ENCODE measurements around the gene TMEM120A.

The TMEM120A gene

GRCh38 chr7:75963381-75963995, 30.9 kb downstream of the TMEM120A start:
- Histone ChIP-seq H3K4me3 (ENCODE audit: low read depth in 1 of 2, low read length in 2 of 2) (no peak overlapping the region), H3K4me1 (ENCODE audit: control insufficient read depth in 1 of 2, insufficient read depth in 2 of 2, low read length in 2 of 2) (peaks cover 16 to 40% of the 10 kb centered on the region in 2 donors), H3K27ac (ENCODE audit: low read length) (peak overlapping the region; percentile 6), H3K36me3 (ENCODE audit: control insufficient read depth in 1 of 2, insufficient read depth in 2 of 2, low read length in 2 of 2) (peaks cover 0 to 2% of the 10 kb centered on the region in 2 donors), H3K27me3 (ENCODE audit: low read depth, low read length) (no peaks in the 10 kb centered on the region), H3K9me3 (ENCODE audit: control insufficient read depth in 1 of 2, low read length in 2 of 2) (no peaks in the 10 kb centered on the region)

DNA sequence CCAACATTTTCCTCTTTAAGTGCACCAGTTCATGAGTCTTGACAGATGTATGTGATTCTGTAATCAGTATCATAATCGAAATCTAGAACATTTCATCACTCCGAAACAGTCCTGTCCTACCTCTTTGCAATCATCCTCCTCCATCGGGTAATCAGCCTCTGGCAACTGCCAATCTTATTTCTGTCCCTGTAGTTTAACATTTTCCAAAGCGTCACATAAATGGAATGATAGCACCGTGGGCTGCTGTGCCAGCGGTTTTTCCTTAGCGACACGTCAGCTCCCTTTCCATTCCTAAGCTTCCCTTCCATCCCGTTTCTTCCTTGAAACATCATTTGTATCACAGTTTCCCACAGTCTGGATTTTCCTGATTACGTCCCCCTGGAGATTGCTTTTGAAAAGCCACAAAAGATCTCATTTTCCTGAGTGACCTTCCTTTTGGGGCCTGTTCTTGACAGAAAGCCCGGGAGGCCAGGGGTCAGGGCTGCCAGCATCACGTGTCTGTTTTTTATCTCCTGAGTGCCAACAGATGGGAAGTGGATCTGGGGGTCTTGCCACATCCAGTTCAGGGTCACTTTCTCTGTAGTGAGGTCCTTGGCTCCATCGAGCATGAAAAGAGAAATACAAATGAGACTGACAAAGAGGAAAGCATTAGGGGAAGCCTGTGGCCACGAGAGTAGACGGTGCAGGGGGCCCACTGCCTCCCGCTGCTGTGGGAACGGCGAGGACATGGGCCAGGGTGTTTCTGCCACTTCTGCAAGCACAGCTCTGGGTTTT, 31.6 kb downstream of the TMEM120A start:
- peak overlapping the region; percentile 6 for H3K27ac ChIP-seq (ENCODE audit: low read length)
- no peaks in the 10 kb centered on the region for H3K9me3 ChIP-seq (ENCODE audit: control insufficient read depth in 1 of 2, low read length in 2 of 2)
- H3K27me3 ChIP-seq (ENCODE audit: low read depth, low read length) = no peaks in the 10 kb centered on the region
- H3K4me3 ChIP-seq (ENCODE audit: low read depth in 1 of 2, low read length in 2 of 2) = no peak overlapping the region
- peaks cover 10 to 33% of the 10 kb centered on the region in 2 donors for H3K4me1 ChIP-seq (ENCODE audit: control insufficient read depth in 1 of 2, insufficient read depth in 2 of 2, low read length in 2 of 2)
- H3K36me3 ChIP-seq (ENCODE audit: control insufficient read depth in 1 of 2, insufficient read depth in 2 of 2, low read length in 2 of 2) = peaks cover 1 to 9% of the 10 kb centered on the region in 2 donors

DNA sequence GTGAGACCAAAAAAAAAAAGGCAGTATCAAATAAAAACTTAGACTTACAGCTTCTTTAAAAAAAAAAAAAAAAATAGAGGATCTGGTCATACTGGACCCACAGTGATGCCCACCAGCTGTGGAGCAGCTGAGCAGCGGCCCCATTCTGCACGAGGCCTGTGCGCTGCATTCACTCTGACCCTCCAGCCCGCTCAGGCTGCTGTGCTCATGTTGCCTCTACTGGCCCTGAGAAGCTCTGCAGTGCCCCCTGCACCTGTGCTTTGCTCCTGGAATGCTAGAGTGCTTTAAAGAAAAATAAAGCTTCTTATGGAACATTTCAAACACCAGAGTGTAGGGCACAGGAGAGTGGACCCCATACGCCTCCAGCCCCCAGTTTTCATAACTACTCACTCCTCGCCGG, 33.2 kb downstream of the TMEM120A start:
- Histone ChIP-seq H3K36me3 (ENCODE audit: control insufficient read depth in 1 of 2, insufficient read depth in 2 of 2, low read length in 2 of 2) (peaks cover 4 to 16% of the 10 kb centered on the region in 2 donors), H3K4me1 (ENCODE audit: control insufficient read depth in 1 of 2, insufficient read depth in 2 of 2, low read length in 2 of 2) (peaks cover 0 to 20% of the 10 kb centered on the region in 2 donors), H3K27ac (ENCODE audit: low read length) (no peak overlapping the region), H3K9me3 (ENCODE audit: control insufficient read depth in 1 of 2, low read length in 2 of 2) (no peaks in the 10 kb centered on the region), H3K27me3 (ENCODE audit: low read depth, low read length) (no peaks in the 10 kb centered on the region), H3K4me3 (ENCODE audit: low read depth in 1 of 2, low read length in 2 of 2) (no peak overlapping the region)

GRCh38 chr7:75960372-75960771, 34.0 kb downstream of the TMEM120A start:
- no peak overlapping the region for H3K27ac ChIP-seq (ENCODE audit: low read length)
- peaks cover 6 to 25% of the 10 kb centered on the region in 2 donors for H3K36me3 ChIP-seq (ENCODE audit: control insufficient read depth in 1 of 2, insufficient read depth in 2 of 2, low read length in 2 of 2)
- peaks cover 0 to 11% of the 10 kb centered on the region in 2 donors for H3K4me1 ChIP-seq (ENCODE audit: control insufficient read depth in 1 of 2, insufficient read depth in 2 of 2, low read length in 2 of 2)
- no peaks in the 10 kb centered on the region for H3K27me3 ChIP-seq (ENCODE audit: low read depth, low read length)
- H3K9me3 ChIP-seq (ENCODE audit: control insufficient read depth in 1 of 2, low read length in 2 of 2) = no peaks in the 10 kb centered on the region
- no peak overlapping the region for H3K4me3 ChIP-seq (ENCODE audit: low read depth in 1 of 2, low read length in 2 of 2)

- H3K4me1 ChIP-seq (ENCODE audit: control insufficient read depth in 1 of 2, insufficient read depth in 2 of 2, low read length in 2 of 2) = peaks cover 0 to 6% of the 10 kb centered on the region in 2 donors
Observed at GRCh38 chr7:75958802-75959543, 35.4 kb downstream of the TMEM120A start.

GRCh38 chr7:75957021-75957736, 37.2 kb downstream of the TMEM120A start:
- H3K36me3 ChIP-seq (ENCODE audit: control insufficient read depth in 1 of 2, insufficient read depth in 2 of 2, low read length in 2 of 2) = peaks cover 11 to 32% of the 10 kb centered on the region in 2 donors
- H3K4me3 ChIP-seq (ENCODE audit: low read depth in 1 of 2, low read length in 2 of 2) = no peak overlapping the region
- peaks cover 0 to 3% of the 10 kb centered on the region in 2 donors for H3K4me1 ChIP-seq (ENCODE audit: control insufficient read depth in 1 of 2, insufficient read depth in 2 of 2, low read length in 2 of 2)
- no peaks in the 10 kb centered on the region for H3K27me3 ChIP-seq (ENCODE audit: low read depth, low read length)
- H3K27ac ChIP-seq (ENCODE audit: low read length) = no peak overlapping the region
- no peaks in the 10 kb centered on the region for H3K9me3 ChIP-seq (ENCODE audit: control insufficient read depth in 1 of 2, low read length in 2 of 2)

More at GRCh38 chr7:75958802-75959543, 35.4 kb downstream of the TMEM120A start:
- H3K9me3 ChIP-seq (ENCODE audit: control insufficient read depth in 1 of 2, low read length in 2 of 2) = no peaks in the 10 kb centered on the region
- H3K27me3 ChIP-seq (ENCODE audit: low read depth, low read length) = no peaks in the 10 kb centered on the region
- no peak overlapping the region for H3K27ac ChIP-seq (ENCODE audit: low read length)
- no peak overlapping the region for H3K4me3 ChIP-seq (ENCODE audit: low read depth in 1 of 2, low read length in 2 of 2)
- peaks cover 11 to 32% of the 10 kb centered on the region in 2 donors for H3K36me3 ChIP-seq (ENCODE audit: control insufficient read depth in 1 of 2, insufficient read depth in 2 of 2, low read length in 2 of 2)

- H3K27ac ChIP-seq (ENCODE audit: low read length) = no peak overlapping the region
- no peaks in the 10 kb centered on the region for H3K27me3 ChIP-seq (ENCODE audit: low read depth, low read length)
Observed at GRCh38 chr7:75955331-75955955, 39.0 kb downstream of the TMEM120A start.

GRCh38 chr7:75953931-75954330, 40.5 kb downstream of the TMEM120A start:
- no peak overlapping the region for H3K27ac ChIP-seq (ENCODE audit: low read length)
- H3K4me1 ChIP-seq (ENCODE audit: control insufficient read depth in 1 of 2, insufficient read depth in 2 of 2, low read length in 2 of 2) = no peaks in the 10 kb centered on the region
- H3K36me3 ChIP-seq (ENCODE audit: control insufficient read depth in 1 of 2, insufficient read depth in 2 of 2, low read length in 2 of 2) = peaks cover 11 to 32% of the 10 kb centered on the region in 2 donors
- no peaks in the 10 kb centered on the region for H3K27me3 ChIP-seq (ENCODE audit: low read depth, low read length)
- no peaks in the 10 kb centered on the region for H3K9me3 ChIP-seq (ENCODE audit: control insufficient read depth in 1 of 2, low read length in 2 of 2)
- H3K4me3 ChIP-seq (ENCODE audit: low read depth in 1 of 2, low read length in 2 of 2) = no peak overlapping the region

More at GRCh38 chr7:75955331-75955955, 39.0 kb downstream of the TMEM120A start:
- Histone ChIP-seq H3K9me3 (ENCODE audit: control insufficient read depth in 1 of 2, low read length in 2 of 2) (no peaks in the 10 kb centered on the region), H3K4me3 (ENCODE audit: low read depth in 1 of 2, low read length in 2 of 2) (no peak overlapping the region), H3K4me1 (ENCODE audit: control insufficient read depth in 1 of 2, insufficient read depth in 2 of 2, low read length in 2 of 2) (no peaks in the 10 kb centered on the region), H3K36me3 (ENCODE audit: control insufficient read depth in 1 of 2, insufficient read depth in 2 of 2, low read length in 2 of 2) (peaks cover 11 to 32% of the 10 kb centered on the region in 2 donors)

- Histone ChIP-seq H3K36me3 (ENCODE audit: control insufficient read depth in 1 of 2, insufficient read depth in 2 of 2, low read length in 2 of 2) (peaks cover 11 to 29% of the 10 kb centered on the region in 2 donors), H3K4me1 (ENCODE audit: control insufficient read depth in 1 of 2, insufficient read depth in 2 of 2, low read length in 2 of 2) (no peaks in the 10 kb centered on the region), H3K9me3 (ENCODE audit: control insufficient read depth in 1 of 2, low read length in 2 of 2) (no peaks in the 10 kb centered on the region), H3K27me3 (ENCODE audit: low read depth, low read length) (no peaks in the 10 kb centered on the region), H3K27ac (ENCODE audit: low read length) (no peak overlapping the region), H3K4me3 (ENCODE audit: low read depth in 1 of 2, low read length in 2 of 2) (no peak overlapping the region)
Observed at GRCh38 chr7:75953431-75953830, 41.0 kb downstream of the TMEM120A start.

DNA sequence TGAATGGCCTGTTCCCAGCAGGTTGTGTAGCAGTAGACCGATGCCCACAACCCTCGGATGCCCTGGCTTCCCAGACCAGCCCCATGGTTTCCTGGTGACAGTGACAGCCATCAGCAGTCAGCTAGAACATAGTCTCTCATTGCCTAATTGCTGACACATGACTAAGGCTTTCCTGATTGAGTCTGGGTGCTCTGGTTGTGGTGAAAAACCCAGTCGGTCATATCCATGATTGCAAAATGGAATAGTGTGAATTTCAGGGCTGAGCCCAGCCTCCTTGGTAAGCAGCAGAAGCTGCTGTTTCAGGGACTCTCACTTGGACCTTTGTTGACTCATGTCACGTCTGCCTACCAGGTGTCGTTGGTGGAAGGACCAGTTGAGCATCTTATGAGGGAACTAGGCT, 42.9 kb downstream of the TMEM120A start:
- H3K9me3 ChIP-seq (ENCODE audit: control insufficient read depth in 1 of 2, low read length in 2 of 2) = no peaks in the 10 kb centered on the region
- H3K4me1 ChIP-seq (ENCODE audit: control insufficient read depth in 1 of 2, insufficient read depth in 2 of 2, low read length in 2 of 2) = no peaks in the 10 kb centered on the region

More for the DNA sequence above, 42.9 kb downstream of the TMEM120A start:
- peaks cover 10 to 24% of the 10 kb centered on the region in 2 donors for H3K36me3 ChIP-seq (ENCODE audit: control insufficient read depth in 1 of 2, insufficient read depth in 2 of 2, low read length in 2 of 2)
- H3K27me3 ChIP-seq (ENCODE audit: low read depth, low read length) = no peaks in the 10 kb centered on the region
- no peak overlapping the region for H3K27ac ChIP-seq (ENCODE audit: low read length)
- H3K4me3 ChIP-seq (ENCODE audit: low read depth in 1 of 2, low read length in 2 of 2) = no peak overlapping the region

All from muscle layer of duodenum (tissue), 2 donors.